H1 (cell line): ENCODE results near the gene SMCO1. TPM values are rescaled to one million over a fixed set of nuclear protein-coding genes. Genes with fewer than 3 reads are reported as not detected.

Source experiments
- CTCF ChIA-PET: fragments of 300-600 bp; sonication (Branson Sonifier 250); formaldehyde crosslinking; loops from one replicate; lab custom pipeline; 2021; ENCODE audit not compliant: partially characterized antibody; lab: Charles Lee
- POLR2A ChIA-PET: fragments of 300-600 bp; sonication (Branson Sonifier 250); formaldehyde crosslinking; loops from one replicate; lab custom pipeline; 2021; ENCODE audit warnings: inconsistent platforms; ENCODE audit not compliant: partially characterized antibody; lab: Charles Lee
- DNase-seq, 2 experiments: peaks; one replicate each; pipeline versions ENCODE4 v3.0.0 to v3.0.0-alpha.2; 2010 to 2022; ENCODE audit warnings: low spot score in 2 of 2, low read depth in 1 of 2, mixed read lengths in 1 of 2
- FAIRE-seq: peaks from 2 replicates; lab custom pipeline; 2011; peaks lifted over from hg19 to GRCh38; lab: Jason Lieb, UNC
- H2AFZ ChIP-seq: 2 replicates; pipeline ENCODE4 v1.8.1; 2012; ENCODE audit warnings: low read length, inconsistent platforms
- H2AK5ac ChIP-seq: 2 replicates; pipeline ENCODE4 v1.6.1; 2013; ENCODE audit warnings: low read depth, low read length
- H2BK120ac ChIP-seq: replicated peaks from 2 replicates; pipeline ENCODE3; 2013; ENCODE audit warnings: low read depth, low read length, inconsistent platforms
- H2BK12ac ChIP-seq: 2 replicates; pipeline ENCODE4 v1.6.1; 2013; ENCODE audit warnings: low read depth, low read length
- H2BK15ac ChIP-seq: 2 replicates; pipeline ENCODE4 v1.6.1; 2013; ENCODE audit warnings: low read length
- H2BK20ac ChIP-seq: 2 replicates; pipeline ENCODE4 v1.6.1; 2013; ENCODE audit warnings: low read length
- H2BK5ac ChIP-seq: 2 replicates; pipeline ENCODE4 v1.6.1; 2013; ENCODE audit warnings: low read depth, low read length
- H3K14ac ChIP-seq: 2 replicates; pipeline ENCODE4 v1.6.1; 2013; ENCODE audit warnings: inconsistent platforms; ENCODE audit not compliant: insufficient read length
- H3K18ac ChIP-seq: 2 replicates; pipeline ENCODE4 v1.6.1; 2013; ENCODE audit warnings: low read length; ENCODE audit errors: extremely low read depth
- H3K23ac ChIP-seq: 2 replicates; pipeline ENCODE4 v1.6.1; 2013; ENCODE audit warnings: inconsistent platforms; ENCODE audit not compliant: insufficient read length
- H3K23me2 ChIP-seq: 2 replicates; pipeline ENCODE4 v1.6.1; 2013; ENCODE audit warnings: low read depth, low read length
- H3K27ac ChIP-seq: 2 replicates; pipeline ENCODE4 v1.6.1; 2011; ENCODE audit warnings: low read depth, low read length, inconsistent platforms
- H3K27me3 ChIP-seq, 4 experiments: replicated peaks in 1 of 4; 1 replicate in 1 of 4; 2 replicates in 3 of 4; pipeline versions ENCODE4 v1.6.1 to v1.8.1; 2011 to 2013; ENCODE audit warnings: low read length in 3 of 4, mild to moderate bottlenecking in 3 of 4, inconsistent platforms in 2 of 4, mixed read lengths in 2 of 4, moderate library complexity in 1 of 4; ENCODE audit not compliant: control insufficient read depth in 3 of 4, insufficient read depth in 3 of 4; ENCODE audit errors: extremely low read depth in 1 of 4
- H3K36me3 ChIP-seq, 4 experiments: 2 replicates each; pipeline versions ENCODE4 v1.6.1 to v1.8.1; 2011 to 2013; ENCODE audit warnings: mild to moderate bottlenecking in 4 of 4, low read length in 3 of 4, moderate library complexity in 2 of 4, control low read depth in 1 of 4, inconsistent platforms in 1 of 4; ENCODE audit not compliant: insufficient read depth in 4 of 4, control insufficient read depth in 2 of 4
- H3K4ac ChIP-seq: replicated peaks from 2 replicates; pipeline ENCODE3; 2013; ENCODE audit warnings: low read length, low read depth, mixed read lengths, inconsistent platforms; ENCODE audit not compliant: insufficient read length
- H3K4me1 ChIP-seq, 4 experiments: replicated peaks in 1 of 4; 1 replicate in 1 of 4; 2 replicates in 3 of 4; pipeline versions ENCODE4 v1.6.1 to v1.8.1; 2011 to 2013; ENCODE audit warnings: low read length in 3 of 4, inconsistent platforms in 2 of 4, mixed read lengths in 1 of 4; ENCODE audit not compliant: insufficient read depth in 4 of 4, control insufficient read depth in 3 of 4
- H3K4me2 ChIP-seq, 2 experiments: 2 replicates each; pipeline versions ENCODE4 v1.6.1 to v1.8.1; 2011 to 2013; ENCODE audit warnings: low read depth in 2 of 2, low read length in 2 of 2, control low read depth in 1 of 2, inconsistent platforms in 1 of 2, mild to moderate bottlenecking in 1 of 2; ENCODE audit not compliant: insufficient read depth in 1 of 2
- H3K4me3 ChIP-seq, 4 experiments: fragments of 200-600, 300-600 bp in 1 of 4; sonication (generic), shearing (Covaris generic), sonication (Bioruptor Twin) in 1 of 4; 2 replicates each; pipeline versions ENCODE4 v1.5.1 to v1.8.1; 2011 to 2016; ENCODE audit warnings: low read length in 4 of 4, low read depth in 3 of 4, control low read depth in 2 of 4, inconsistent platforms in 2 of 4, mild to moderate bottlenecking in 2 of 4, mixed read lengths in 1 of 4, moderate library complexity in 1 of 4; ENCODE audit not compliant: insufficient read depth in 2 of 4; ENCODE audit errors: extremely low read depth in 1 of 4
- H3K56ac ChIP-seq: replicated peaks from 2 replicates; pipeline ENCODE3; 2013; ENCODE audit warnings: low read depth, mild to moderate bottlenecking, mixed read lengths, low read length, inconsistent platforms; ENCODE audit not compliant: insufficient read length
- H3K79me1 ChIP-seq: 2 replicates; pipeline ENCODE4 v1.6.1; 2013; ENCODE audit warnings: low read depth, low read length, control low read depth
- H3K79me2 ChIP-seq, 2 experiments: 2 replicates each; pipeline versions ENCODE4 v1.6.1 to v1.8.1; 2012 to 2013; ENCODE audit warnings: low read length in 2 of 2, mild to moderate bottlenecking in 2 of 2, inconsistent platforms in 1 of 2; ENCODE audit not compliant: insufficient read depth in 2 of 2, control insufficient read depth in 1 of 2
- H3K9ac ChIP-seq, 4 experiments: replicated peaks in 1 of 4; 1 replicate in 1 of 4; 2 replicates in 3 of 4; pipeline versions ENCODE4 v1.6.1 to v1.8.1; 2011 to 2013; ENCODE audit warnings: low read depth in 3 of 4, low read length in 3 of 4, control low read depth in 2 of 4, mild to moderate bottlenecking in 2 of 4, moderate library complexity in 2 of 4, inconsistent platforms in 1 of 4; ENCODE audit errors: extremely low read depth in 1 of 4
- H3K9me3 ChIP-seq, 2 experiments: 2 replicates each; pipeline versions ENCODE4 v1.6.1 to v1.8.1; 2012 to 2013; ENCODE audit warnings: mild to moderate bottlenecking in 2 of 2, moderate library complexity in 2 of 2, control low read depth in 1 of 2, inconsistent platforms in 1 of 2, low read depth in 1 of 2, low read length in 1 of 2, mixed read lengths in 1 of 2; ENCODE audit not compliant: insufficient read depth in 2 of 2
- H4K20me1 ChIP-seq, 2 experiments: replicated peaks in 1 of 2; 2 replicates each; pipeline versions ENCODE3 to v1.8.1; 2011 to 2013; ENCODE audit warnings: inconsistent platforms in 2 of 2, low read length in 2 of 2, mild to moderate bottlenecking in 1 of 2; ENCODE audit not compliant: insufficient read depth in 2 of 2, control insufficient read depth in 1 of 2
- H4K5ac ChIP-seq: 2 replicates; pipeline ENCODE4 v1.6.1; 2013; ENCODE audit warnings: low read length, low read depth, mixed read lengths, inconsistent platforms; ENCODE audit not compliant: insufficient read length
- H4K8ac ChIP-seq: 2 replicates; pipeline ENCODE4 v1.8.0; 2013; ENCODE audit warnings: mild to moderate bottlenecking, moderate library complexity, low read length, inconsistent platforms; ENCODE audit not compliant: insufficient read depth; ENCODE audit errors: extremely low read depth
- H4K91ac ChIP-seq: replicated peaks from 2 replicates; pipeline ENCODE3; 2013; ENCODE audit warnings: low read length, mixed read lengths, inconsistent platforms; ENCODE audit not compliant: insufficient read length
- HDAC6 ChIP-seq: IDR thresholded peaks from one replicate; pipeline ENCODE4 v1.7.1; 2012; ENCODE audit warnings: low read depth, mild to moderate bottlenecking, inconsistent platforms, low read length, moderate library complexity
- MAFK ChIP-seq: IDR thresholded peaks from 2 replicates; pipeline ENCODE4 v1.6.1; 2012; ENCODE audit warnings: low read depth, mild to moderate bottlenecking, improper control_type of control experiment, low read length
- POLR2A ChIP-seq, 2 experiments: IDR thresholded peaks; 1 replicate in 1 of 2; 2 replicates in 1 of 2; pipeline ENCODE4 v1.6.1; 2011; ENCODE audit warnings: low read depth in 2 of 2, low read length in 2 of 2, mild to moderate bottlenecking in 2 of 2; ENCODE audit errors: control extremely low read depth in 1 of 2
- SUZ12 ChIP-seq: fragments of 200-600 bp; sonication (generic); IDR thresholded peaks from 2 replicates; pipeline ENCODE4 v1.6.1; 2012; ENCODE audit warnings: mild to moderate bottlenecking, inconsistent platforms, low read length, moderate library complexity, mixed read lengths
- TAF1 ChIP-seq: IDR thresholded peaks from 2 replicates; pipeline ENCODE4 v1.6.1; 2011; ENCODE audit warnings: mild to moderate bottlenecking, low read depth, low read length
- TAF7 ChIP-seq: optimal IDR thresholded peaks from 2 replicates; pipeline ENCODE3; 2011; ENCODE audit warnings: low read depth, mild to moderate bottlenecking, inconsistent platforms, low read length, moderate library complexity, borderline replicate concordance
- USF2 ChIP-seq: IDR thresholded peaks from 2 replicates; pipeline ENCODE4 v1.6.1; 2011; ENCODE audit warnings: low read length, improper control_type of control experiment
- WGBS, 2 experiments: shearing (Covaris generic) in 1 of 2; methylation state at CpG; one replicate each; pipeline versions ENCODE4 v1.1.6 to v1.1.7; 2013 to 2015; ENCODE audit warnings: low lambda C conversion rate in 2 of 2, mixed read lengths in 2 of 2, inconsistent platforms in 1 of 2, low coverage in 1 of 2, missing lambda C conversion rate in 1 of 2; ENCODE audit not compliant: insufficient replicate concordance in 2 of 2, insufficient coverage in 1 of 2, insufficient read length in 1 of 2; ENCODE audit errors: extremely low coverage in 1 of 2, missing lambda C conversion rate in 1 of 2; 5-methylcytosine and 5-hydroxymethylcytosine counted together
- polyA plus RNA-seq, 7 experiments: library from polyadenylated mRNA; depleted of rRNA in 3 of 7; stranded (reverse) in 5 of 7; unstranded in 2 of 7; fragments of >200 nt in 5 of 7; fragments of 200-250 nt in 2 of 7; gene quantifications; 1 replicate in 5 of 7; 2 replicates in 1 of 7; 4 replicates in 1 of 7; pipeline versions ENCODE4 v1.2.1 to v1.2.3, GENCODE V29; 2011 to 2013; ENCODE audit warnings: missing spikeins in 2 of 7, mixed read lengths in 2 of 7
- total RNA-seq: library from RNA; stranded (reverse); fragmentation: NEBNext Ultra II Directional; extraction: Animal tissue kit (Norgen Biotek cat#: 25700); gene quantifications from 2 replicates; pipeline ENCODE4 v1.2.1, GENCODE V29; 2021

SMCO1 gene
- total and polyA plus RNA-seq, 2 of the 8 experiments (the other 6 are each of a cell fraction or from before 2014, with no cell fraction given) = 0.03 TPM; not detected in 1

- H3K4me3 ChIP-seq = no peak overlapping the region
- H3K9me3 ChIP-seq = peaks cover 13 to 16% of the 10 kb centered on the region in 2 experiments
- H2BK120ac ChIP-seq = no peak overlapping the region
- H4K20me1 ChIP-seq = no peaks in the 10 kb centered on the region
- DNase-seq (no peak), FAIRE-seq (no peak)
- H4K8ac ChIP-seq = no peak overlapping the region
- 89% methylated on average over 8 of the region's 8 CpGs; no CpG with 5 or more reads in 1 of the 2 experiments for WGBS, 2 experiments
- no peak overlapping the region for H3K4me2 ChIP-seq
- H3K18ac ChIP-seq = no peak overlapping the region
- H3K4me1 ChIP-seq = no peaks in the 10 kb centered on the region
- no peak overlapping the region for H3K14ac ChIP-seq
- H2AK5ac ChIP-seq = no peak overlapping the region
- CTCF ChIA-PET = interaction anchor here (0.6 to 2.6 kb wide), 3 partner anchors 9 to 283 kb away, joined by 4 to 7 read pairs (median 4); no protein-coding TSS in a partner anchor
- no peak overlapping the region for H3K56ac ChIP-seq
- no peak overlapping the region for H3K9ac ChIP-seq
- POLR2A ChIA-PET = no interaction called here
- no peaks in the 10 kb centered on the region for H3K79me2 ChIP-seq
- no peak overlapping the region for H2BK12ac ChIP-seq
- no peak overlapping the region for H2BK5ac ChIP-seq
- H3K27me3 ChIP-seq = no peaks in the 10 kb centered on the region
- H3K27ac ChIP-seq = no peak overlapping the region
- H3K23me2 ChIP-seq = no peaks in the 10 kb centered on the region
- no peak overlapping the region for H3K23ac ChIP-seq
- H4K5ac ChIP-seq = no peak overlapping the region
- H3K36me3 ChIP-seq = 0 out of 8 replicates have a peak, but pooled peaks cover 0 to 3% (median 0%) of the 10 kb centered on the region in 4 experiments
- no peak overlapping the region for H3K4ac ChIP-seq
- no peak overlapping the region for H2BK15ac ChIP-seq
- H2BK20ac ChIP-seq = no peak overlapping the region
- no peak overlapping the region for H2AFZ ChIP-seq
- H4K91ac ChIP-seq = no peak overlapping the region
- TF ChIP-seq MAFK = no peak
- TF ChIP-seq SUZ12 = no peak
- TF ChIP-seq TAF7 = no peak
- no peak for TF ChIP-seq TAF1
- TF ChIP-seq HDAC6 = no peak
- no peak for TF ChIP-seq POLR2A (IDR thresholded peaks at IDR 0.05; ENCODE audit: control extremely low read depth in 1 of 2, low read depth in 2 of 2, low read length in 2 of 2)
- TF ChIP-seq USF2 = no peak
- H3K79me1 ChIP-seq = no peaks in the 10 kb centered on the region
These were observed 1.3 kb downstream of the SMCO1 start for GRCh38 chr3:196513697-196514349.
